Prostate gland (tissue), 2 donors: Measurements from ENCODE around the gene TRAPPC11.

Experiments used
- CTCF ChIP-seq, 4 experiments: fragments of 200-600 bp in 2 of 4; fragments of 450-650 bp in 2 of 4; sonication (generic) in 2 of 4; IDR thresholded peaks; 1 replicate in 3 of 4; 2 replicates in 1 of 4; pipeline ENCODE4 v1.5.1; 2016 to 2019; ENCODE audit warnings: antibody characterized with exemption in 4 of 4, mild to moderate bottlenecking in 2 of 4, moderate library complexity in 2 of 4
- POLR2A ChIP-seq: fragments of 450-650 bp; IDR thresholded peaks from one replicate; pipeline ENCODE4 v1.6.1; 2016; ENCODE audit warnings: antibody characterized with exemption, mild to moderate bottlenecking

GRCh38 chr4:183733181-183733580, 74.1 kb downstream of the TRAPPC11 start:
- TF ChIP-seq POLR2A (no peak), CTCF (IDR thresholded peaks at IDR 0.05) (no peak)
